HG02571 (cell line): ENCODE results near the gene C21orf58.

Experiments
- ATAC-seq: cut with Tn5 transposase; IDR thresholded peaks from one replicate; pipeline ENCODE4 v1.9.1; 2021; ENCODE audit warnings: mild to moderate bottlenecking, moderate library complexity; ENCODE audit not compliant: unreplicated experiment

The C21orf58 gene

DNA sequence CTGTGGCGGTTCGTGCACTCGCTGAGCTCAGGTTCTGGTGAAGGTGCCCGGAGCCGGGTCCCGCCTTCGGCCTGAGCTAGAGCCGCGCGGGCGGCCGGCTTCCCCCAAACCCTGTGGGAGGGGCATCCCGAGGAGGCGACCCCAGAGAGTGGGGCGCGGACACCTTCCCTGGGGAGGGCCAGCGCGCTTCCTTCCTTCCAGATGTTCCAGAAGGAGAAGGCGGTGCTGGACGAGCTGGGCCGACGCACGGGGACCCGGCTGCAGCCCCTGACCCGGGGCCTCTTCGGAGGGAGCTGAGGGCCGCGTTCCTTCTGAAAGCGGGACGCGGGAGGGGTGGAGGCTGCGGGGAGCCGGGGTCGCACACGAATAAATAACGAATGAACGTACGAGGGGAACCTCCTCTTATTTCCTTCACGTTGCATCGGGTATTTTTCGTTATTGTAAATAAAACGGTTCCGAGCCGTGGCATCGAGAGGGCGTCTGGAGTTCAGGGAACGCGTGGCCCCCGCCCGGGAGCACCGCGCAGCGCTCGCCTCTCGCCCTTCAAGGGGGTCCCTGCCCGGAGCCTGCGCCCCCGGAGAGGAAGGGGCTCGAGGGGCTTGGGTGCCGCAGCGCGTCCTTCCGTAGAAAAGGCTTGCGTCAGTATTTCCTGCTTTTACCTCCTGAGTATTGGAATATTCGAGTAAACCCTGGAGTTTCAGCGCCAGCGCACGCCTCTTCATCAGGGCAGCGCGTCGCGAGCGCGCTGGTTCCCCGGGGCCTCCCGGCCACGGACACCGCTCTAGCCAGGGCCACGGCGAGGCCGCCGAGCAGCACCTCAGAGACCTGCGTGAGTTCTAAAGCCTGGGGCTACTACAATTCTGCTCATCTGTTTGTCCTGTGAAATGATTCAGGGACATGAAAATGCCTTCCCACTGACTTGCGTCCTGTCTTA, 26.1 kb downstream of the C21orf58 start:
- no peak for ATAC-seq

GRCh38 chr21:46295996-46296752, 27.5 kb downstream of the C21orf58 start:
- ATAC-seq: no peak

DNA sequence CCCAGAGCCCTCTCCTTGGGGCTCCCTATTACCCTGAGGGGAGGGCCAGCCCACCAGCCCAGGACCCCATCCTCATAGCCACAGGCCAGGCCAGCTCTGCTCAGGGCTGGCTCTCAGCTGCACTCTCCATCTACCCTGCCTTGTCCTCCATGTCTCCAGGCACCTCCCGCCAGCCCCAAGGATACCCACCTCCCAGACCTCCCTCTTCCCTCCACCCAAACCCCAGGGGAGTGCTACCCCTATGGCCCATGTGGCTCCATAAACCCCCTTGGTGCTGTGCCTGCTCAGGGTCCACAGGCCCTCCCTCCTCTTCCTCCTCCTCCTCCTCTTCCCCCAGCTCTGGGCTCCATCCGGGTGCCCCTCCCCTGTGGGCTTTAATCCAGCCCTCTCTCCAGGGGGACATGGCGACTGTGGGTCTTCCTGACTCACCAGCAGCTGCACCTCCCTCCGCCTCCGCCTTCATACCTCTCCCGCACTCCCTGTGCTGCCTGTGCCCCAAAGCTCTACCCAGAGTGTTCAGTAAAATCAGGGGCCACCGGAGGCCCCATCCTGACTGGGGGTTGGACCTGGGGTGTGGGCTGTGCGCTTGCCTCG, 28.4 kb downstream of the C21orf58 start:
- no peak for ATAC-seq

DNA sequence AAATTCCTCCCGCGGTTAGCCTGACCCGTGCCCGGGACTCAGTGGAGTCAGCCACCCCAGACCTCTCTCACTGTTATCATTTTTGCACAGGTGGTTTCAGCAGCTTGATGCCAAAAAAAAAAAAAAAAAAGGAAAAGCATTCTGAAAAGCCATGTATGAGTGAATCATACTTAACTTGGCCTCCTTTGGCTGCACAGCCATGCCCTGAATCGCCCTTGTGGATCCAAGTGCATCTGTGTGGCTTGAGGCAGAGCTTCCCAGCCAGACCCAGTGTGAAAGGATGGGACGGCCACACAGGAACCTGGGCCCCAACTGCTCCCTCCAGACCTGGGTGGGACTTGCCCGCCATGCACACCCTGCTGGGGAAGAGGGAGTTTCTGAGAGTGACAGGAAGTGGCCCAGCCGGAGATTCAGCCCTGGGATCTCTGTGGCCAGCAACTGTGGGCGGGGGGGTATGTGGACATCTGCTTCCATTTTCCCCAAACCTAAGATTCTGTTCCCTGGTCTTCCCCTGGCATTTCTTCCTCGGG, 29.0 kb downstream of the C21orf58 start:
- ATAC-seq: no peak

DNA sequence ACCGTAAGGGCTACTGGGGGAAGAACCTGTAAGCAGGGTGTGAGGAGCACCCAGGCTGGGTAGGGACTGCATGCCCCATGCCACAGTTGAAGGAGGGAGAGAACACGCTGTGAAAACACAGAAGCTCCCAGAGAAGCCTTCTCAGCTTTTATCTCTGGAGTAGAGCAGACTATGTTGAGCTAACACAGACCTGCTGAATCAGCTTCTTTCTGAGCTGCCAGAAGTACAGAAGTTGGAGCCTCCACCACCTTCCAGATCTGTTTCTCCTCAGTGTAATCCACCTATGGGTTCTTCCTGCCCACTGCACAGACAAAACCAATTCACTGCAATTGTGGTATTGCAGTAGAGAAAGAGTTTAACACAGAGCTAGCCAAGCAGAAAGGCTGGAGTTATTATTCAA, 32.1 kb downstream of the C21orf58 start:
- ATAC-seq: no peak

- no peak for ATAC-seq
These were observed 34.0 kb downstream of the C21orf58 start for GRCh38 chr21:46289655-46290179.

- ATAC-seq: no peak
These were observed 36.1 kb downstream of the C21orf58 start for GRCh38 chr21:46287541-46287940.

DNA sequence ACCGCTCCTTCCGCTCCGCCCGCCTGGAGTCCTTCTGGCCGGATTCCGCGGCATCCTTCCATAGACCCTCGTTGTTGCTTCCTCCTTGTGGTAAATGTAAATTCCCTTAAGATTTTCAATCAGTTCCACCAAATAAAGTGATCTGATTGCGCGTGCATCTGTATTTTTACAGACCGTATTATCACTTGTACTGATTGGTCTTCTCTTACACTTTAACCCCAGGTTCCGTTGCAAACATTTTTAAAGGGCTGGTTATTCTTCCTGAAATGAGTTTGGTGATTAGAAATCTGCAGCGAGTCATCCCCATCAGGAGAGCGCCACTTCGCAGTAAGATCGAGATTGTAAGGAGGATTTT, 37.0 kb downstream of the C21orf58 start:
- ATAC-seq: no peak

GRCh38 chr21:46285761-46286647, 37.7 kb downstream of the C21orf58 start, which contains the start of gene YBEY:
Gene YBEY (plus strand): TSS chr21:46286342. CDS start chr21:46286914, 572 bp downstream.
- peak; percentile 85 for ATAC-seq

- ATAC-seq: no peak
These were observed 38.4 kb downstream of the C21orf58 start, which contains the start of gene MCM3AP for GRCh38 chr21:46285206-46285661. Gene MCM3AP (minus strand): TSS chr21:46285611. CDS start chr21:46285286, 325 bp downstream.

DNA sequence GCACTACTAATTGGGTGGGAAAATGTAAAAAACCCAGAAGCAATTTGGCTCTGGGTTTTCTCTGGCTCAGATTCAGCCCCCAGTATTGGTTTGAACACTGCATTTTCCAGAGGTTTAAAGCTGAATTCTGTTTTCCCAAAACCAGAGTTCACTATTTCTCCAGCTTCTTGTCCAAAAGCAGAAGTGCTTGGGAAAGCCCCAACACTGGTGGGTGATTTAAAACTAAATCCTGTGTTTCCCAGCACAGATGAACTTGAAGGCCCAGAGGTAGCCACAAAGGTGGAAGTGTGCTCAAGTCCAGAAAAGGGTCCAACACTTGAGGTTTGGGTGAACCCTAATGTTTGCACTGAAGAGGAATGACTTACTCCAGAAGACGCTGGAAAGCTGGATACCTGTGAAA, 38.9 kb downstream of the C21orf58 start:
- ATAC-seq: no peak

- ATAC-seq: no peak
These were observed 39.5 kb downstream of the C21orf58 start for GRCh38 chr21:46284077-46284644.

- no peak for ATAC-seq
These were observed 48.8 kb downstream of the C21orf58 start for GRCh38 chr21:46274797-46275390.

GRCh38 chr21:46273341-46273740, 50.3 kb downstream of the C21orf58 start:
- ATAC-seq: no peak

- ATAC-seq: no peak
These were observed 54.2 kb downstream of the C21orf58 start for GRCh38 chr21:46269466-46269865.

- no peak for ATAC-seq
These were observed 55.3 kb downstream of the C21orf58 start for GRCh38 chr21:46268371-46268770.

GRCh38 chr21:46266946-46267345, 56.7 kb downstream of the C21orf58 start:
- ATAC-seq: no peak

- no peak for ATAC-seq
These were observed 57.7 kb downstream of the C21orf58 start for GRCh38 chr21:46265736-46266525.
